ENCODE measurements around the gene ARGFX.

DNA sequence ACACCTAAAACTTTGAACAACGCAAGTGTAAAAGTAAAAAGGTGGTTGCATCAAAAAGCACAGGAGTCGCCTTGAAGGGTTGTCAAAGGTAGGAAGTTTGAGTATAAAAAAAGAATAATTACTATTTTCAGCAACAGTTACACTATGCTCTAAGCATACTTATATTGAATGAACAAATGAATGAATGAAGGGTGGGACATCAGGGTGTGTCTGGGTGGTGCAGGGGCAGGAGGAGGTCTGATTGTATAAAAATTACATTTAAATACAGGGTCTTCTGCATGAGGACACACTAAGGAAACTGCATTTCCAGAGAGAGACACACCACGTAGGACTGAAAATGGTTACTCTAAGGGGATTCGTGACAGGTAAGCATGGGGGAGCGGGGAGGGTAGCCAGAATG, at the start of gene ARGFX:
- TF ChIP-seq, protein P1, sequence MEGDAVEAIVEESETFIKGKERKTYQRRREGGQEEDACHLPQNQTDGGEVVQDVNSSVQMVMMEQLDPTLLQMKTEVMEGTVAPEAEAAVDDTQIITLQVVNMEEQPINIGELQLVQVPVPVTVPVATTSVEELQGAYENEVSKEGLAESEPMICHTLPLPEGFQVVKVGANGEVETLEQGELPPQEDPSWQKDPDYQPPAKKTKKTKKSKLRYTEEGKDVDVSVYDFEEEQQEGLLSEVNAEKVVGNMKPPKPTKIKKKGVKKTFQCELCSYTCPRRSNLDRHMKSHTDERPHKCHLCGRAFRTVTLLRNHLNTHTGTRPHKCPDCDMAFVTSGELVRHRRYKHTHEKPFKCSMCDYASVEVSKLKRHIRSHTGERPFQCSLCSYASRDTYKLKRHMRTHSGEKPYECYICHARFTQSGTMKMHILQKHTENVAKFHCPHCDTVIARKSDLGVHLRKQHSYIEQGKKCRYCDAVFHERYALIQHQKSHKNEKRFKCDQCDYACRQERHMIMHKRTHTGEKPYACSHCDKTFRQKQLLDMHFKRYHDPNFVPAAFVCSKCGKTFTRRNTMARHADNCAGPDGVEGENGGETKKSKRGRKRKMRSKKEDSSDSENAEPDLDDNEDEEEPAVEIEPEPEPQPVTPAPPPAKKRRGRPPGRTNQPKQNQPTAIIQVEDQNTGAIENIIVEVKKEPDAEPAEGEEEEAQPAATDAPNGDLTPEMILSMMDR (IDR thresholded peaks at IDR 0.05) = no peak
- TF ChIP-seq POLR2A (IDR thresholded peaks at IDR 0.05) = no peak

Measured in adrenal gland (tissue), 5 donors.